ENCODE data around the gene SKAP2. TPM values are rescaled to one million over a fixed set of nuclear protein-coding genes. Genes with fewer than 3 reads are reported as not detected.

Gene SKAP2
- total and polyA plus RNA-seq, 2 donors (not counting 3 experiments of a cell fraction or from before 2014, with no cell fraction given) = 4.0 to 27.6 TPM

DNA sequence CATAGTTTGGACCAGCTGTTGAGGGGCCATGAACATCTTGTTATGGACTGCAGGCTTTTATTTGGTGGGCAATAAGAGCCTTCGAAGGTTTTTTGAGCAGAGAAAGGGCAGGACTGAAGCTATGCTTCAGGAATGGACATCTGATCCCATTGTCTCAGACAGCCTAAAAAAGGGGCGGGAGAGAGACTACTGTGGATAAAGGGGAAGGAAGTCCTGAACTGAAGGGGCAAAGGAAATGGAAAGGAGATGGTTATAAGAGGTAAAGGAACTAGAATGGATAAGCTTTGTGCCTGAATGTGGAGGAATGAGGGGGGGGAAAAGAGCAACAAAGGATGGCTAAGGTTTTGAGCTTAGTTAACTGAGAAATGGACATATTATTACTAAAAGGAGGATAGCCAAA is 172.5 kb downstream of the SKAP2 start:
- no TSS peak for BruUV-seq (replicated peaks)
- ChIA-PET CTCF (interaction anchor here (1.3 to 7.4 kb wide), 5 partner anchors 10 to 488 kb away, joined by 4 to 46 read pairs (median 9); partner anchors contain the start of gene HOXA5), POLR2A (no interaction called here)
- Histone ChIP-seq H3K79me2 (ENCODE audit: control insufficient read depth, insufficient read depth, low read length) (no peaks in the 10 kb centered on the region), H3K9me1 (replicated peaks; ENCODE audit: control insufficient read depth, extremely low read depth, insufficient read depth, low read length) (no peaks in the 10 kb centered on the region), H3K36me3 (ENCODE audit: control insufficient read depth in 2 of 2, extremely low read depth in 1 of 2, insufficient read depth in 2 of 2, low read length in 2 of 2) (no peaks in the 10 kb centered on the region), H3K4me1 (ENCODE audit: control insufficient read depth, extremely low read depth, insufficient read depth, low read length) (peaks cover 50% of the 10 kb centered on the region), H3K27me3 (ENCODE audit: control insufficient read depth in 2 of 2, insufficient read depth in 2 of 2, low read length in 2 of 2) (no peaks in the 10 kb centered on the region), H4K20me1 (replicated peaks; ENCODE audit: control insufficient read depth, extremely low read depth, insufficient read depth, low read length) (no peaks in the 10 kb centered on the region), H3K27ac (ENCODE audit: insufficient read depth, low read depth, low read length) (no peak overlapping the region), H3K4me2 (ENCODE audit: insufficient read depth, low read length) (no peak overlapping the region), H3K9ac (replicated peaks; ENCODE audit: extremely low read depth, insufficient read depth, low read length) (no peak overlapping the region), H2AFZ (ENCODE audit: low read depth, low read length) (no peak overlapping the region), H3K9me3 (replicated peaks; ENCODE audit: control insufficient read depth, insufficient read depth, low read length) (no peaks in the 10 kb centered on the region), H3K4me3 (replicated peaks in 1 of 3; ENCODE audit: insufficient read depth in 1 of 3, low read depth in 1 of 3, low read length in 3 of 3) (no peak overlapping the region)
- dilution Hi-C loops (cut with MboI; ENCODE audit: extremely low pct_ligation_motif_present, low sequenced_read_pairs) (no loop called here), intact Hi-C loops (cut with micrococcal nuclease) (no loop called here)
- TF ChIP-seq, protein P1, sequence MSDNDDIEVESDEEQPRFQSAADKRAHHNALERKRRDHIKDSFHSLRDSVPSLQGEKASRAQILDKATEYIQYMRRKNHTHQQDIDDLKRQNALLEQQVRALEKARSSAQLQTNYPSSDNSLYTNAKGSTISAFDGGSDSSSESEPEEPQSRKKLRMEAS (IDR thresholded peaks at IDR 0.05; ENCODE audit: insufficient read depth, insufficient read length) = no peak
- no peak for TF ChIP-seq POLR2A (IDR thresholded peaks at IDR 0.05; ENCODE audit: low read depth, low read length)
- TF ChIP-seq GATA2 (IDR thresholded peaks at IDR 0.05; ENCODE audit: insufficient read depth, insufficient read length, low read depth, low read length) = no peak
- no peak for TF ChIP-seq POLR2AphosphoS5 (IDR thresholded peaks at IDR 0.05; ENCODE audit: insufficient read depth, low read depth, low read length)
- TF ChIP-seq, protein P2, sequence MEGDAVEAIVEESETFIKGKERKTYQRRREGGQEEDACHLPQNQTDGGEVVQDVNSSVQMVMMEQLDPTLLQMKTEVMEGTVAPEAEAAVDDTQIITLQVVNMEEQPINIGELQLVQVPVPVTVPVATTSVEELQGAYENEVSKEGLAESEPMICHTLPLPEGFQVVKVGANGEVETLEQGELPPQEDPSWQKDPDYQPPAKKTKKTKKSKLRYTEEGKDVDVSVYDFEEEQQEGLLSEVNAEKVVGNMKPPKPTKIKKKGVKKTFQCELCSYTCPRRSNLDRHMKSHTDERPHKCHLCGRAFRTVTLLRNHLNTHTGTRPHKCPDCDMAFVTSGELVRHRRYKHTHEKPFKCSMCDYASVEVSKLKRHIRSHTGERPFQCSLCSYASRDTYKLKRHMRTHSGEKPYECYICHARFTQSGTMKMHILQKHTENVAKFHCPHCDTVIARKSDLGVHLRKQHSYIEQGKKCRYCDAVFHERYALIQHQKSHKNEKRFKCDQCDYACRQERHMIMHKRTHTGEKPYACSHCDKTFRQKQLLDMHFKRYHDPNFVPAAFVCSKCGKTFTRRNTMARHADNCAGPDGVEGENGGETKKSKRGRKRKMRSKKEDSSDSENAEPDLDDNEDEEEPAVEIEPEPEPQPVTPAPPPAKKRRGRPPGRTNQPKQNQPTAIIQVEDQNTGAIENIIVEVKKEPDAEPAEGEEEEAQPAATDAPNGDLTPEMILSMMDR (IDR thresholded peaks at IDR 0.05; ENCODE audit: extremely low read depth in 1 of 2, insufficient read depth in 1 of 2, low read depth in 1 of 2, low read length in 2 of 2) = no peak
- TF ChIP-seq MYC (IDR thresholded peaks at IDR 0.05; ENCODE audit: low read depth, low read length) = no peak
- TF ChIP-seq EZH2 (IDR thresholded peaks at IDR 0.05; ENCODE audit: borderline replicate concordance, low read depth, low read length, severe bottlenecking) = no peak
- no peak for TF ChIP-seq JUN (IDR thresholded peaks at IDR 0.05; ENCODE audit: borderline replicate concordance, insufficient read depth, insufficient read length, low read depth)
- no peak for TF ChIP-seq FOS (IDR thresholded peaks at IDR 0.05; ENCODE audit: borderline replicate concordance, insufficient read depth, low read length)
- FAIRE-seq = no peak
- no peak for DNase-seq (ENCODE audit: low read depth, low spot score)
